SH-SY5Y (cell line): ENCODE data around the gene SLC40A1.

Source experiments
- GATA2 ChIP-seq: IDR thresholded peaks from 2 replicates; pipeline ENCODE4 v1.6.1; 2011; ENCODE audit warnings: mild to moderate bottlenecking, low read depth, low read length
- GATA3 ChIP-seq: IDR thresholded peaks from 2 replicates; pipeline ENCODE4 v1.6.1; 2011; ENCODE audit warnings: low read depth, mild to moderate bottlenecking, low read length, moderate library complexity

GRCh38 chr2:189515264-189515663 is 65.3 kb downstream of the SLC40A1 start:
- no peak for TF ChIP-seq GATA2
- TF ChIP-seq GATA3: no peak
